ENCODE measurements around the gene L2HGDH. TPM values are rescaled to one million over a fixed set of nuclear protein-coding genes. Genes with fewer than 3 reads are reported as not detected.

Gene L2HGDH
- total RNA-seq (9.7 and 11.8 TPM in 2 replicates), polyA plus RNA-seq (5.3 and 5.8 TPM in 2 replicates)

DNA sequence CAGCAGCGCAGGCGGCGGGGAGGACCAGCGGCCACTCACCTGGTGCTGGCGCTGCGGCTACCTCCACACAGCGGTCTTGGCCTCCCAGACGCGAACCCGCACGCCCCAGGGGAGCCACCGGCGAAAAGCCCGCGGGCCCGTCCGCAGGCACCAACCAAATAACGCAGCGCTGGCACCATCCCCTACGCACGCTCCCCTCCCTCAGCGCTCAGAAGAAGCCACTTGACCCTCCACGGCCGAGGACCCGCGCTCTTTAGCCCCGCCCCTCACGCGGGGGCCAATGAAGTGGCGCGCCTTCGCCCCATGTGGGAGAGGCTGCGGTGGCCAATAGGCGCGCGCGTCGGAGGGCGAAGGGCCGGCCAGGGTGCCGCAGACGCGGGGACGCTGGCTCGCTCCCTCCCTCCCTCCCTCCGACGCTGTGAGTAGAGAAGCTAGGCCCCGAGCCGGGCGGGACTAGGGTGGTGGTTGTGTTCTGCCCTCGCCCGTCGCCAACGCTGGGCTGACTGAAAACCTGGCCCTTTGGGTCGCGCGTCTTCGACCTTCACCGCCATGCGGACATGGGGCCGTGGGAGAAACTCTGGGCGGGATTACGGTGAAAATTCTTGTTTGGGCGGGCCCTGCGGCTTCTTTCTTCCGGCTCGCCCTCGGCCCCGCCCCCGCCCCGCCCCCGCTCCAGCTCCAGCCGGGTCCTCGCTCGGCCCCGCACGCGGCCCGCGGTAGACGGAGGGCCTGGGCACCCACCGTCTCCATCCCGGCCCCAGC, at the start of gene L2HGDH, which contains the start of gene DMAC2L:
Gene L2HGDH (minus strand): TSS at position 258 of the 762 bp plus-strand sequence. CDS start 79 bp downstream, at position 179.
Gene DMAC2L (plus strand): TSS at position 353 of the 762 bp plus-strand sequence. CDS start 9,164 bp downstream, outside the sequence.
- no peaks in the 10 kb centered on the region for H3K36me3 ChIP-seq (replicated peaks; ENCODE audit: insufficient read depth, low read depth)
- peak within 1 kb of the TSS; percentile 90 for H3K4me2 ChIP-seq
- no peaks in the 10 kb centered on the region for H3K9me2 ChIP-seq (replicated peaks; ENCODE audit: insufficient read depth)
- peaks cover 11% of the 10 kb centered on the region for H3K4me1 ChIP-seq (ENCODE audit: insufficient read depth)
- H2AFZ ChIP-seq, result peak within 1 kb of the TSS; percentile 90
- DNase-seq (ENCODE audit: low spot score), result peak; percentile 97
- H3K27me3 ChIP-seq, result no peaks in the 10 kb centered on the region
- WGBS (ENCODE audit: low lambda C conversion rate, missing lambda C conversion rate), result under 1% methylated on average over 47 of the region's 83 CpGs
- no peaks in the 10 kb centered on the region for H4K20me1 ChIP-seq (ENCODE audit: insufficient read depth, poor library complexity, severe bottlenecking)
- peak within 1 kb of the TSS; percentile 96 for H3K27ac ChIP-seq
- peak; percentile 53 for TF ChIP-seq CTCF (IDR thresholded peaks at IDR 0.05; ENCODE audit: poor library complexity)
- no peak for TF ChIP-seq EZH2phosphoT487 (IDR thresholded peaks at IDR 0.05; ENCODE audit: low read depth, severe bottlenecking, unreplicated experiment)
- H3K9me3 ChIP-seq (ENCODE audit: low read depth), result no peaks in the 10 kb centered on the region
- peaks cover 61% of the 10 kb centered on the region for H3K79me2 ChIP-seq
- peak within 1 kb of the TSS; percentile 83 for H3K4me3 ChIP-seq

DNA sequence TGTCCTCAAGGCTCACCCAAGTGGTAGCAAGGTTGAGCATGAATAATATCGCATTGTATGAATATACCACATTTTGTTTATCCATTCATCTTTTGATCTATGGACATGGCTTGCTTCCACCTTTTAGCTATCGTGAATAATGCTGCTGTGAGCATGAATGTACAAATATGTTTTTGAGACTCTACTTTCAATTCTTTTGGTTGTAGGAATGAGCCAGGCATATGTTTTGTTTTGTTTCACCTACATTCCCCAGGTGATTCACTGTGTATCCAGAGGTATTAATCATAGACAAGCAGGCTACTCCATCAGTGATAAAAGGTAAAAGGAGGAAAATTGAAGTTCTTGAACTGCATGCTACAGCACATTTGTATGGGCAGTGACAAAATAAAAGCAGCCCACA, 48.8 kb upstream of the L2HGDH start:
- TF ChIP-seq EZH2phosphoT487 (IDR thresholded peaks at IDR 0.05; ENCODE audit: low read depth, severe bottlenecking, unreplicated experiment), result no peak
- no peak for TF ChIP-seq EZH2 (IDR thresholded peaks at IDR 0.05; ENCODE audit: borderline replicate concordance)
- no peak for TF ChIP-seq CTCF (IDR thresholded peaks at IDR 0.05; ENCODE audit: poor library complexity)
- 96% methylated on average over 2 of the region's 2 CpGs for WGBS (ENCODE audit: low lambda C conversion rate, missing lambda C conversion rate)
- H3K4me2 ChIP-seq, result no peak overlapping the region

DNA sequence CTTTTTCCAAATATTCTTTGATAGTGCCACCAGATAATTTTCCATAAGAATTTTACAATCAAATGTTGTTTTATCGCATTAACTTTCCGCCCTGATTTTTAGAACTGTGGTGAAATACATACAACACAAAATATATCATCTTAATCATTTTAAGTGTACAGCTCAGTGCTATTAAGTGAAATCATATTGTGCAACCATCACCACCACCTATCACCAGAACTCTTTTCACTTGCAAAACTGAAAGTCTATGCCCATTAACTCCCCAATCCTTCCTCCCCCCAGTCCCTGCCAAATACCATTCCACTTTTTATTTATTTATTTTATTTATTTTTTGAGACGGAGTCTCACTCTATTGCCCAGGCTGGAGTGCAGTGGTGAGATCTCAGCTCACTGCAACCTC, 48.1 kb upstream of the L2HGDH start:
- Histone ChIP-seq H3K4me3 (no peak overlapping the region), H3K36me3 (replicated peaks; ENCODE audit: insufficient read depth, low read depth) (no peaks in the 10 kb centered on the region), H3K27me3 (no peaks in the 10 kb centered on the region), H3K79me2 (no peaks in the 10 kb centered on the region), H3K4me1 (ENCODE audit: insufficient read depth) (peaks cover 8% of the 10 kb centered on the region), H2AFZ (no peak overlapping the region), H3K9me3 (ENCODE audit: low read depth) (no peaks in the 10 kb centered on the region), H3K4me2 (no peak overlapping the region), H3K27ac (no peak overlapping the region), H4K20me1 (ENCODE audit: insufficient read depth, poor library complexity, severe bottlenecking) (no peaks in the 10 kb centered on the region), H3K9me2 (replicated peaks; ENCODE audit: insufficient read depth) (no peaks in the 10 kb centered on the region)
- no peak for DNase-seq (ENCODE audit: low spot score)
- WGBS (ENCODE audit: low lambda C conversion rate, missing lambda C conversion rate), result 93% methylated on average over 3 of the region's 3 CpGs
- TF ChIP-seq EZH2 (IDR thresholded peaks at IDR 0.05; ENCODE audit: borderline replicate concordance) (no peak), EZH2phosphoT487 (IDR thresholded peaks at IDR 0.05; ENCODE audit: low read depth, severe bottlenecking, unreplicated experiment) (no peak), CTCF (IDR thresholded peaks at IDR 0.05; ENCODE audit: poor library complexity) (no peak)

More for the DNA sequence above, 48.8 kb upstream of the L2HGDH start:
- no peaks in the 10 kb centered on the region for H3K36me3 ChIP-seq (replicated peaks; ENCODE audit: insufficient read depth, low read depth)
- H3K4me1 ChIP-seq (ENCODE audit: insufficient read depth), result peaks cover 10% of the 10 kb centered on the region
- no peak overlapping the region for H3K4me3 ChIP-seq
- no peak for DNase-seq (ENCODE audit: low spot score)
- no peak overlapping the region for H3K27ac ChIP-seq
- H4K20me1 ChIP-seq (ENCODE audit: insufficient read depth, poor library complexity, severe bottlenecking), result no peaks in the 10 kb centered on the region
- H3K9me3 ChIP-seq (ENCODE audit: low read depth), result no peaks in the 10 kb centered on the region
- H3K9me2 ChIP-seq (replicated peaks; ENCODE audit: insufficient read depth), result no peaks in the 10 kb centered on the region
- H3K27me3 ChIP-seq, result no peaks in the 10 kb centered on the region
- H2AFZ ChIP-seq, result no peak overlapping the region
- no peaks in the 10 kb centered on the region for H3K79me2 ChIP-seq

Data from hepatocyte (in vitro differentiated cells).